Measurements from ENCODE around the gene HERC3.

- TF ChIP-seq, protein P1, sequence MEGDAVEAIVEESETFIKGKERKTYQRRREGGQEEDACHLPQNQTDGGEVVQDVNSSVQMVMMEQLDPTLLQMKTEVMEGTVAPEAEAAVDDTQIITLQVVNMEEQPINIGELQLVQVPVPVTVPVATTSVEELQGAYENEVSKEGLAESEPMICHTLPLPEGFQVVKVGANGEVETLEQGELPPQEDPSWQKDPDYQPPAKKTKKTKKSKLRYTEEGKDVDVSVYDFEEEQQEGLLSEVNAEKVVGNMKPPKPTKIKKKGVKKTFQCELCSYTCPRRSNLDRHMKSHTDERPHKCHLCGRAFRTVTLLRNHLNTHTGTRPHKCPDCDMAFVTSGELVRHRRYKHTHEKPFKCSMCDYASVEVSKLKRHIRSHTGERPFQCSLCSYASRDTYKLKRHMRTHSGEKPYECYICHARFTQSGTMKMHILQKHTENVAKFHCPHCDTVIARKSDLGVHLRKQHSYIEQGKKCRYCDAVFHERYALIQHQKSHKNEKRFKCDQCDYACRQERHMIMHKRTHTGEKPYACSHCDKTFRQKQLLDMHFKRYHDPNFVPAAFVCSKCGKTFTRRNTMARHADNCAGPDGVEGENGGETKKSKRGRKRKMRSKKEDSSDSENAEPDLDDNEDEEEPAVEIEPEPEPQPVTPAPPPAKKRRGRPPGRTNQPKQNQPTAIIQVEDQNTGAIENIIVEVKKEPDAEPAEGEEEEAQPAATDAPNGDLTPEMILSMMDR (IDR thresholded peaks at IDR 0.05), result peak in 2 of 3 experiments; percentile 34 to 52
- no peak for TF ChIP-seq POLR2A (IDR thresholded peaks at IDR 0.05)
- no peak for TF ChIP-seq POLR2AphosphoS5 (IDR thresholded peaks at IDR 0.05; ENCODE audit: insufficient read depth in 1 of 2, low read depth in 1 of 2)
Measured at GRCh38 chr4:88706574-88706973, 114.3 kb downstream of the HERC3 start.
